ENCODE results near the gene KLF7.
A peak's percentile ranks its signal among the peaks of the same experiment; 100 is the strongest.

GRCh38 chr2:207143215-207144172 lies 22.3 kb downstream of the KLF7 start:
- TF ChIP-seq GABPA (IDR thresholded peaks at IDR 0.05; ENCODE audit: low read depth) = no peak
- TF ChIP-seq POLR2AphosphoS5 (IDR thresholded peaks at IDR 0.05; ENCODE audit: low read depth) = peak; percentile 46; the same call in 1 of the 2 replicates
- TF ChIP-seq CTCF (IDR thresholded peaks at IDR 0.05; ENCODE audit: insufficient read depth, low read length) = no peak
- TF ChIP-seq REST (IDR thresholded peaks at IDR 0.05; ENCODE audit: insufficient replicate concordance, low read depth) = peak; percentile 47
- peak; percentile 89 for TF ChIP-seq SPI1 (IDR thresholded peaks at IDR 0.05; ENCODE audit: borderline replicate concordance, low read depth)
